GM18867 (cell line): ENCODE measurements around the gene ERO1B.

Source experiments
- ATAC-seq: cut with Tn5 transposase; IDR thresholded peaks from one replicate; pipeline ENCODE4 v1.9.1; 2021; ENCODE audit warnings: mild to moderate bottlenecking, moderate library complexity; ENCODE audit not compliant: unreplicated experiment

Gene ERO1B

GRCh38 chr1:236301080-236301957 lies 19.6 kb upstream of the ERO1B start:
- ATAC-seq, result no peak

GRCh38 chr1:236297161-236297560 lies 15.4 kb upstream of the ERO1B start:
- no peak for ATAC-seq

GRCh38 chr1:236292425-236292824 lies 10.7 kb upstream of the ERO1B start:
- no peak for ATAC-seq

- no peak for ATAC-seq
Observed at GRCh38 chr1:236289492-236290131, 7.9 kb upstream of the ERO1B start.

GRCh38 chr1:236288620-236288976 lies 6.8 kb upstream of the ERO1B start:
- no peak for ATAC-seq

GRCh38 chr1:236287757-236288619 lies 6.2 kb upstream of the ERO1B start:
- ATAC-seq, result no peak

- no peak for ATAC-seq
Observed at GRCh38 chr1:236287356-236287755, 5.6 kb upstream of the ERO1B start.

GRCh38 chr1:236284291-236284721 lies 2.5 kb upstream of the ERO1B start:
- peak; percentile 38 for ATAC-seq

- ATAC-seq, result no peak
Observed at GRCh38 chr1:236282719-236283118, 961 bp upstream of the ERO1B start.

GRCh38 chr1:236282425-236282716 lies 613 bp upstream of the ERO1B start:
- peak; percentile 20 for ATAC-seq

- ATAC-seq, result peak; percentile 27
Observed at GRCh38 chr1:236281198-236281653, 532 bp downstream of the ERO1B start.

GRCh38 chr1:236280438-236281197 lies 1.1 kb downstream of the ERO1B start:
- no peak for ATAC-seq

GRCh38 chr1:236275586-236275985 lies 6.2 kb downstream of the ERO1B start:
- no peak for ATAC-seq

GRCh38 chr1:236275061-236275460 lies 6.7 kb downstream of the ERO1B start:
- ATAC-seq, result no peak

GRCh38 chr1:236273358-236273757 lies 8.4 kb downstream of the ERO1B start:
- ATAC-seq, result no peak

- ATAC-seq, result no peak
Observed at GRCh38 chr1:236269439-236269838, 12.3 kb downstream of the ERO1B start.

- ATAC-seq, result no peak
Observed at GRCh38 chr1:236261898-236262297, 19.9 kb downstream of the ERO1B start.

GRCh38 chr1:236261033-236261432 lies 20.7 kb downstream of the ERO1B start:
- ATAC-seq, result no peak

GRCh38 chr1:236259043-236259442 lies 22.7 kb downstream of the ERO1B start:
- ATAC-seq, result no peak

- ATAC-seq, result no peak
Observed at GRCh38 chr1:236258114-236258622, 23.6 kb downstream of the ERO1B start.

GRCh38 chr1:236257216-236257615 lies 24.5 kb downstream of the ERO1B start:
- ATAC-seq, result no peak
